HEK293 (cell line): ENCODE results near the gene ERICH3.

Source experiments
- CTCF ChIA-PET: fragments of 350-600 bp; formaldehyde crosslinking; extraction: SDS; loops from one replicate; lab custom pipeline; 2021; ENCODE audit warnings: antibody characterized with exemption; lab: Yijun Ruan, JAX
- POLR2A ChIA-PET: fragments of 300-600 bp; formaldehyde crosslinking; extraction: SDS; loops from one replicate; lab custom pipeline; 2020; ENCODE audit warnings: antibody characterized with exemption, inconsistent platforms; lab: Yijun Ruan, JAX
- H3K27ac ChIP-seq: fragments of 200-500 bp; sonication (Bioruptor generic); 2 replicates; pipeline ENCODE4 v1.5.1; 2014; ENCODE audit warnings: low read depth, low read length, control low read depth, inconsistent platforms; ENCODE audit errors: extremely low read depth
- H3K36me3 ChIP-seq, 2 experiments: fragments of 200-500 bp in 1 of 2; sonication (Bioruptor generic) in 1 of 2; 1 replicate in 1 of 2; 2 replicates in 1 of 2; pipeline ENCODE4 v1.5.1; 2014 to 2017; ENCODE audit warnings: inconsistent platforms in 2 of 2, low read length in 2 of 2; ENCODE audit not compliant: control insufficient read depth in 2 of 2, insufficient read depth in 1 of 2
- H3K4me1 ChIP-seq: fragments of 200-500 bp; sonication (Bioruptor generic); 2 replicates; pipeline ENCODE4 v1.5.1; 2014; ENCODE audit warnings: mild to moderate bottlenecking, low read length, inconsistent platforms; ENCODE audit not compliant: control insufficient read depth, insufficient read depth
- H3K4me3 ChIP-seq: 2 replicates; pipeline ENCODE4 v1.5.1; 2011; ENCODE audit warnings: low read depth, mild to moderate bottlenecking, control low read depth, low read length, moderate library complexity
- H3K9me3 ChIP-seq: fragments of 200-500 bp; sonication (Bioruptor generic); 2 replicates; pipeline ENCODE4 v1.5.1; 2014; ENCODE audit warnings: low read depth, low read length, inconsistent platforms; ENCODE audit not compliant: control insufficient read depth, insufficient read depth
- HOXA7 ChIP-seq: sonication (generic); formaldehyde crosslinking; IDR thresholded peaks from 2 replicates; pipeline ENCODE4 v1.8.1; 2022; ENCODE audit warnings: missing genetic modification reagents, borderline replicate concordance
- SCRT1 ChIP-seq: fragments of 450-650 bp; formaldehyde crosslinking; IDR thresholded peaks from 2 replicates; pipeline ENCODE4 v1.5.1; 2016; ENCODE audit warnings: missing biosample characterization, missing genetic modification characterization, borderline replicate concordance
- SP2 ChIP-seq: fragments of 450-650 bp; formaldehyde crosslinking; IDR thresholded peaks from 2 replicates; pipeline ENCODE4 v1.5.1; 2016; ENCODE audit warnings: missing biosample characterization, missing genetic modification characterization
- ZNF221 ChIP-seq: fragments of 450-650 bp; formaldehyde crosslinking; IDR thresholded peaks from 2 replicates; pipeline ENCODE4 v1.5.1; 2017; ENCODE audit warnings: missing biosample characterization, missing genetic modification characterization, borderline replicate concordance
- ZNF266 ChIP-seq: fragments of 450-650 bp; formaldehyde crosslinking; IDR thresholded peaks from 2 replicates; pipeline ENCODE4 v1.5.1; 2016; ENCODE audit warnings: missing biosample characterization, missing genetic modification characterization, low read depth
- ZNF274 ChIP-seq, 2 experiments: fragments of 200-500 bp in 1 of 2; fragments of 450-650 bp in 1 of 2; sonication (Bioruptor generic) in 1 of 2; formaldehyde crosslinking in 1 of 2; IDR thresholded peaks; 2 replicates each; pipeline versions ENCODE4 v1.5.1 to v1.6.1; 2014 to 2016; ENCODE audit warnings: borderline replicate concordance in 1 of 2, inconsistent platforms in 1 of 2, low read length in 1 of 2, missing biosample characterization in 1 of 2, missing genetic modification characterization in 1 of 2
- ZNF292 ChIP-seq: fragments of 450-650 bp; formaldehyde crosslinking; IDR thresholded peaks from 2 replicates; pipeline ENCODE4 v1.5.1; 2016; ENCODE audit warnings: low read depth, missing biosample characterization, missing genetic modification characterization, borderline replicate concordance
- ZNF335 ChIP-seq: fragments of 450-650 bp; formaldehyde crosslinking; conservative IDR thresholded peaks from 2 replicates; pipeline ENCODE4 v1.5.1; 2016; ENCODE audit warnings: missing biosample characterization, missing genetic modification characterization
- ZNF571 ChIP-seq: fragments of 450-650 bp; formaldehyde crosslinking; IDR thresholded peaks from 2 replicates; pipeline ENCODE4 v1.5.0; 2017; ENCODE audit warnings: missing biosample characterization, missing genetic modification characterization
- ZNF785 ChIP-seq: fragments of 450-650 bp; formaldehyde crosslinking; IDR thresholded peaks from 2 replicates; pipeline ENCODE4 v1.5.1; 2016; ENCODE audit warnings: missing biosample characterization, missing genetic modification characterization
- ZSCAN30 ChIP-seq: fragments of 450-650 bp; IDR thresholded peaks from 2 replicates; pipeline ENCODE4 v1.5.1; 2018; ENCODE audit warnings: missing biosample characterization, mild to moderate bottlenecking, missing genetic modification characterization, moderate library complexity
- TF ChIP-seq, protein P1 (sequence below): fragments of 450-650 bp; formaldehyde crosslinking; IDR thresholded peaks from 2 replicates; pipeline ENCODE4 v1.5.1; 2016; ENCODE audit warnings: missing biosample characterization, missing genetic modification characterization
- TF ChIP-seq, protein P2 (sequence below): fragments of 450-650 bp; formaldehyde crosslinking; conservative IDR thresholded peaks from 2 replicates; pipeline ENCODE4 v1.5.1; 2016; ENCODE audit warnings: low read depth, missing biosample characterization, missing genetic modification characterization

ERICH3 gene

DNA sequence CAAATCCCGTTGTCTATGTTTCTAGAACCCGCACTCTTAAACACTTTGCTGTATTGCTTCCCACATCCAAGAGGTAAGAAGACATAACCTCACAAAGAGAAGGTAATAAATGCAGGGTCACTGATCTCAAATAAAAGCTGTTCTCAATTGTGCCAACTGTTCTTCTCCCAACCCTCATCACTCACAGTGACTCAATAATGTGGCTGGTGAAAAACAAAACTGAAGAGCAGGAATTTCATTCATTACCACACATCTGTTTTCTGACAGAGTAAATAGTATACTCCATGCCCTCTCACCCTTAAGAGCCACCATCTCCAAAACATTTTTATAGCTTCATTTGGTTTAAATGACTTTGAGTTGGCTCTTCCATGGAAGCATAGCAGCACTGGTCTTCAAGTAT lies 6.2 kb upstream of the ERICH3 start (continued):
- TF ChIP-seq, protein P1, sequence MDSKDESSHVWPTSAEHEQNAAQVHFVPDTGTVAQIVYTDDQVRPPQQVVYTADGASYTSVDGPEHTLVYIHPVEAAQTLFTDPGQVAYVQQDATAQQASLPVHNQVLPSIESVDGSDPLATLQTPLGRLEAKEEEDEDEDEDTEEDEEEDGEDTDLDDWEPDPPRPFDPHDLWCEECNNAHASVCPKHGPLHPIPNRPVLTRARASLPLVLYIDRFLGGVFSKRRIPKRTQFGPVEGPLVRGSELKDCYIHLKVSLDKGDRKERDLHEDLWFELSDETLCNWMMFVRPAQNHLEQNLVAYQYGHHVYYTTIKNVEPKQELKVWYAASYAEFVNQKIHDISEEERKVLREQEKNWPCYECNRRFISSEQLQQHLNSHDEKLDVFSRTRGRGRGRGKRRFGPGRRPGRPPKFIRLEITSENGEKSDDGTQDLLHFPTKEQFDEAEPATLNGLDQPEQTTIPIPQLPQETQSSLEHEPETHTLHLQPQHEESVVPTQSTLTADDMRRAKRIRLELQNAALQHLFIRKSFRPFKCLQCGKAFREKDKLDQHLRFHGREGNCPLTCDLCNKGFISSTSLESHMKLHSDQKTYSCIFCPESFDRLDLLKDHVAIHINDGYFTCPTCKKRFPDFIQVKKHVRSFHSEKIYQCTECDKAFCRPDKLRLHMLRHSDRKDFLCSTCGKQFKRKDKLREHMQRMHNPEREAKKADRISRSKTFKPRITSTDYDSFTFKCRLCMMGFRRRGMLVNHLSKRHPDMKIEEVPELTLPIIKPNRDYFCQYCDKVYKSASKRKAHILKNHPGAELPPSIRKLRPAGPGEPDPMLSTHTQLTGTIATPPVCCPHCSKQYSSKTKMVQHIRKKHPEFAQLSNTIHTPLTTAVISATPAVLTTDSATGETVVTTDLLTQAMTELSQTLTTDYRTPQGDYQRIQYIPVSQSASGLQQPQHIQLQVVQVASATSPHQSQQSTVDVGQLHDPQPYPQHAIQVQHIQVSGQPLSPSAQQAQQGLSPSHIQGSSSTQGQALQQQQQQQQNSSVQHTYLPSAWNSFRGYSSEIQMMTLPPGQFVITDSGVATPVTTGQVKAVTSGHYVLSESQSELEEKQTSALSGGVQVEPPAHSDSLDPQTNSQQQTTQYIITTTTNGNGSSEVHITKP (tag by site-specific recombination), result no peak
- no peak for TF ChIP-seq ZNF571
- TF ChIP-seq ZNF274 (IDR thresholded peaks at IDR 0.05; ENCODE audit: low read length), result no peak
- TF ChIP-seq ZNF274 (tag by site-specific recombination; IDR thresholded peaks at IDR 0.05; ENCODE audit: borderline replicate concordance), result no peak
- TF ChIP-seq ZNF292 (tag by site-specific recombination), result no peak

DNA sequence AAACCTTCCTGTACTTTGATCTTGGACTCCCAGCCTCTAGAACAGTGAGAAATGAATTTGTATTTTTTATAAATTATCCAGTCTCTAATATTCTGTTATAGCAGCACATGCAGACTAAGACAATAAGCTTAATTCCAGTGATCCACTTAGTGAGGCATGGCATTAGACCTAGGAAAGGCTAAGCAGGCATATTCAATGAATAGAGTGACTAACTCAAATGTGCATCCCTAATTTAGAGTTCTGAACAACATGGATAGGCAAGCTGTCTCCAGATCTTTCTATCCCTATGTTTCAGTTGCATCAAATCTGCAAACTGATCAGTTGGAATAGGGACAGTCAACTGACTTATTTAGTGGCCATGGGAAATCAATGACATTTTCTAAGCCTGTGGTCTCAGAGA lies 4.3 kb upstream of the ERICH3 start:
- H3K4me1 ChIP-seq, result no peaks in the 10 kb centered on the region
- H3K9me3 ChIP-seq, result no peaks in the 10 kb centered on the region
- no peak overlapping the region for H3K4me3 ChIP-seq
- CTCF ChIA-PET, result interaction anchor here (0.7 kb wide), 1 partner anchor 580 kb away, joined by 4 read pairs; no protein-coding TSS in a partner anchor
- H3K36me3 ChIP-seq, result no peaks in the 10 kb centered on the region
- POLR2A ChIA-PET, result no interaction called here
- no peak overlapping the region for H3K27ac ChIP-seq
- TF ChIP-seq ZNF335 (tag by site-specific recombination), result no peak
- TF ChIP-seq ZNF785, result no peak
- TF ChIP-seq HOXA7 (CRISPR knock-in tag), result no peak
- TF ChIP-seq ZSCAN30, result no peak
- TF ChIP-seq SCRT1 (tag by site-specific recombination), result no peak

DNA sequence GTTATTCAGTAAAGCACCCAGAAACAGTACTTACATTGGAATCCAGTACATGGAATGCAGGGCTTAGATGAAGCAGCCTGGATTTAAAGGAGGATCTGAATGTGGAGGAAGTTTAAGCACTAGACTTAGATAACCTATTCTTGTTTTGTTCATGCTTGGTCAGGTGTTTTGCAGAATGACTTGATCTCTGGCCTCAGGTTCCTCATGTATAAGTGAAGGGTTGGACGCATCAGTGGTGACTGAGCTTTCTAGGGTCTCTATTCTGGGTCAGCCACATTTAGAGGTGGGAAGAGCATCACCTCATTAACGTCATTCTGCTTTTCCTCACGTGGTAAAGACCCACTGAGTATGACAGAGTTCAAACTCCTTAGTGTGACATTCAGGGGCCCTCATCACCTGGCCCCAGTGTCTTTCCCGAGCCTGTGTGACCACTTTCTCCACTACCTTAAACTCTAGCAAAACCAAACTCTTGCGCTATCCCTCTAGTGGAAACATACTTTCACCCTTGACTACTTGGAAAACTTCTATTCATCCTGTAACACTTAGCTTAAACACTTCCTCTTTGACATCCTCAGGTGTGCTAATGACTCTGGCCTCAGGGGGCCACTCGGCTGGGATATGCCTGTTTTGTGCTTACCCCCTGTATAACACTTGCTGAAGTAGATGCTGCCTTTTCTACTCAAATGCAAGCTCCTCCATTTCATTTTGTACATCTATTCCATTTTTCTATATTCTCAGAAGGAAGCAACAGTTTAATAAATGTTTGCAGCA lies 871 bp upstream of the ERICH3 start:
- no peaks in the 10 kb centered on the region for H3K9me3 ChIP-seq
- no peak overlapping the region for H3K27ac ChIP-seq
- ChIA-PET CTCF (interaction anchor here (0.7 kb wide), 1 partner anchor 15 kb away, joined by 5 read pairs; no protein-coding TSS in a partner anchor), POLR2A (no interaction called here)
- TF ChIP-seq ZNF266 (no peak), ZSCAN30 (no peak), ZNF221 (tag by site-specific recombination) (no peak), SP2 (tag by site-specific recombination) (no peak)
- TF ChIP-seq, protein P2, sequence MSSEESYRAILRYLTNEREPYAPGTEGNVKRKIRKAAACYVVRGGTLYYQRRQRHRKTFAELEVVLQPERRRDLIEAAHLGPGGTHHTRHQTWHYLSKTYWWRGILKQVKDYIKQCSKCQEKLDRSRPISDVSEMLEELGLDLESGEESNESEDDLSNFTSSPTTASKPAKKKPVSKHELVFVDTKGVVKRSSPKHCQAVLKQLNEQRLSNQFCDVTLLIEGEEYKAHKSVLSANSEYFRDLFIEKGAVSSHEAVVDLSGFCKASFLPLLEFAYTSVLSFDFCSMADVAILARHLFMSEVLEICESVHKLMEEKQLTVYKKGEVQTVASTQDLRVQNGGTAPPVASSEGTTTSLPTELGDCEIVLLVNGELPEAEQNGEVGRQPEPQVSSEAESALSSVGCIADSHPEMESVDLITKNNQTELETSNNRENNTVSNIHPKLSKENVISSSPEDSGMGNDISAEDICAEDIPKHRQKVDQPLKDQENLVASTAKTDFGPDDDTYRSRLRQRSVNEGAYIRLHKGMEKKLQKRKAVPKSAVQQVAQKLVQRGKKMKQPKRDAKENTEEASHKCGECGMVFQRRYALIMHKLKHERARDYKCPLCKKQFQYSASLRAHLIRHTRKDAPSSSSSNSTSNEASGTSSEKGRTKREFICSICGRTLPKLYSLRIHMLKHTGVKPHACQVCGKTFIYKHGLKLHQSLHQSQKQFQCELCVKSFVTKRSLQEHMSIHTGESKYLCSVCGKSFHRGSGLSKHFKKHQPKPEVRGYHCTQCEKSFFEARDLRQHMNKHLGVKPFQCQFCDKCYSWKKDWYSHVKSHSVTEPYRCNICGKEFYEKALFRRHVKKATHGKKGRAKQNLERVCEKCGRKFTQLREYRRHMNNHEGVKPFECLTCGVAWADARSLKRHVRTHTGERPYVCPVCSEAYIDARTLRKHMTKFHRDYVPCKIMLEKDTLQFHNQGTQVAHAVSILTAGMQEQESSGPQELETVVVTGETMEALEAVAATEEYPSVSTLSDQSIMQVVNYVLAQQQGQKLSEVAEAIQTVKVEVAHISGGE (tag by site-specific recombination), result no peak
- no peaks in the 10 kb centered on the region for H3K36me3 ChIP-seq
- no peak overlapping the region for H3K4me3 ChIP-seq
- no peaks in the 10 kb centered on the region for H3K4me1 ChIP-seq
